Measurements from ENCODE around the gene SETD9.

The SETD9 gene, protein sequence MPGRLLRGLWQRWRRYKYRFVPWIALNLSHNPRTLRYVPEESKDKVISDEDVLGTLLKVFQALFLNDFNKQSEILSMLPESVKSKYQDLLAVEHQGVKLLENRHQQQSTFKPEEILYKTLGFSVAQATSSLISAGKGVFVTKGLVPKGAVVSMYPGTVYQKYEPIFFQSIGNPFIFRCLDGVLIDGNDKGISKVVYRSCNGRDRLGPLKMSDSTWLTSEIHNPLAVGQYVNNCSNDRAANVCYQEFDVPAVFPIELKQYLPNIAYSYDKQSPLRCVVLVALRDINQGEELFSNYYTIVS

DNA sequence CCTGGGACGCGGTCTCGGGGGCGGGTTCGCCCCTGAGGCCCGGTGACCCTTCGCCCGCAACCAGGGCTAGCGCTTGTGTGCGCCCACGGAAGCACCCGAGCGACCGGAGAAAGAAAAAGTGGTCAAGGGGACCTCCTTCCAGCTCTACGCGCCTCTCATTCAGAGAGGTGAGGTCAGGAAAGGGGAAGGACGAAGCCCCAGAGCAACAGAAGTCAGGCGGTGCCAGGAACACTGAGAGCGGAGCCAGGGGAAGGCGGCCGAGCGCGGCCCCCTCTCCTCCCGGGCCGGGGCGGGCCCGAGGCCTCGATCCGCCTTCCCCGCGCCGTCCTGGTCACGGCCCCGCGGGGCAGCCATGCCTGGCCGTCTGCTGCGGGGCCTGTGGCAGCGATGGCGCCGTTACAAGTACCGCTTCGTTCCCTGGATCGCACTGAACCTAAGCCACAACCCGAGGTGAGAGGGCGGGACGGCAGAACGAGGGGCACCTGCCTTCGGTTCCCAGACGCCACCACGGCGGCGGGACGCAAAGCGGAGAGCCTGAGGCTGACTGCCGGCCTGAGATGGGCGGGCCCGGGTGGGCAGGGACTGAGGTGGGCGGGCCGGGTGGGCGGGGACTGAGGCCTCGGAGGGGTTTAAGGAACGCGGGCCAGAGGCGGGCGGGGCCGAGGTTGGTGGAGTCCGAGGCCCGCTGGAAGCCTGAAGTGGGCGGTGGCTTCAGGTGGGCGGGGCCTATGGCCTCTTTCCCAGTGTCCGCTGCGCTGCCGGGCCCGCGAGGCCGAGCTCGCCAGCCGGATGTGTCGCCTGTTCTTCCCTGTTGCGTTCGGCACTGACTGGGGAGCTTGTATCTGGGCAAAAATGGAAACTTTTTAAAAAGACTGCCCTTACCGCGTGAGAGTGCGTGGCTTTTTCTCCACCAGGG, at the start of gene SETD9:
Gene SETD9 (plus strand): TSS at position 303 of the 916 bp plus-strand sequence. CDS start 50 bp downstream, at position 353.
- DNase-seq: peak; percentile 99

DNA sequence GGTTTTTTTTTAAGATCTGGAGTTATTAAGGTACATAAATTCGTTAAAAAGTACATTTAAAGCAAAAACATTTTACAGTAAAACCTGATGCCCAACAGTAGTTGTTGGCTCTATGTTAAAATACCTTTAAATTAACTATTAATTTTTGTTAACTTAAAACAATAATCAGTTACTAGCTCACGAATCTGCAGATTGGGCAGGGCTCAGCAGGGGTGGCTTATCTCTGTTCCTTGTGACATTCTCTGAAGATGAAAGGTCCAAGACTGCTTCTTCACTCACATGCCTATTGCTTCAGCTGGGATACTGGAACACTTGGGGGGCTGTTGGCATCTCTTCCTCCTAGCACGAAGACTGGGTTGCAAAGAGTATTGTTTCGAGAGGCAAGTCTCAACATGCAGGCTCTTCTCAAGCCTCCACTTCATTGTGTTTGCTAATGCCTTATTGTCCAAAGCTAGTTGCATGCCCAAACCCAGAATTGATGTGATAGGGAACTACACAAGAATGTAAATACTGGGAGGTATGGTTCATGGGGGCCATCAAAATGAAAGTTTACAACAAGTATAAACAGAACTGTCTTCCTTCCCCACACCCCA, 47.4 kb upstream of the SETD9 start:
- no peak for DNase-seq

DNA sequence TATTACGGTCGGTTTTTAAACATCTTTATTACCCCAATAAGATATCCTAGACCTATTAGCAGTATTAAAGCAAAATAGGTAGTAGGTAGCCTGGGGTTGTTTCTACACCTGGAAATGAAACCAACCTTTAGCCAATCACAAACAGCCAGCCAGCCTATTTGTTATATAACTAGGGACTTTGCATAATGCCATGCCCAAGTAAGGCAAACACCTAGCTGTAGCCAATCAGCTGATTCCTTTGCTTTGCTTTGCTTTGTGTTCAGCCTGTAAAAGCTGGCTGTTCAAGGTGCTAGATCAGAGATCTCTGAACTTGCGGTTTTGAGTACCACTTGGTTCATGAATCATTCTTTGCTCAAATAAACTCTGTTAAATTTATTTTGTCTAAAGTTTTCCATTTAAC, 46.5 kb upstream of the SETD9 start:
- no peak for DNase-seq

DNA sequence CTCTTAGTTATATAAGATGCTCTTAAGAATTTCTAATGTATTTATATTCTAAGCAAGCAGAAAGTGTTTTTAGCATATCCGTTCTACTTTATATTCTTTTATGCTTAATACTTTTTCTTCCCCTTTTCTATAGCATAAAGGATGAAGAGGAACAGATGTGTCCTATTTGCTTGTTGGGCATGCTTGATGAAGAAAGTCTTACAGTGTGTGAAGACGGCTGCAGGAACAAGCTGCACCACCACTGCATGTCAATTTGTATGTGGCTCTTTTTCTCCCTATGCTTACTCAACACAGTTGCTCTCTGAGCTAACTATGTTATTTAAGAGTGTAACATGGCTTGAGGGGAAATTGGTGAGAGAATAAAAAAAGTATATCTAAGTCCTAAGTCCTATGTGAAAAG, 37.6 kb upstream of the SETD9 start:
- no peak for DNase-seq

DNA sequence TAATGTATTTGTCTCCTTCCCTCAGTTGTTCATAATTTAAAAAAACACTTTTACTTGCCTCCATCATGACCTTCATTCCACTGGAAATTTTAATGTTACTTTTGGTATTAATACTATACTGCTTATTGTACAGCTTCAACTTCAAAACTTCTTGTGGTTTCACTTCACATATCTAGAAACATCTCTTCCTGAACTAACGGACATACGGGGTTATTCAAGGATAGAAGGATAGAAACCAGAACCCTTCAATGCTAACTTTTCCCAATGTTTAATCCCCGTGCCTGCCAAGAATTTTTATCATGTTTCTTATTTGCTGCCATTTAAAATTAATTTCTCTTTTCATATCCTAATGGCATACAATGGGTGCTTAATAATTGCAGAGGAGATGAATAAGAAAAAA, 36.3 kb upstream of the SETD9 start:
- no peak for DNase-seq

DNA sequence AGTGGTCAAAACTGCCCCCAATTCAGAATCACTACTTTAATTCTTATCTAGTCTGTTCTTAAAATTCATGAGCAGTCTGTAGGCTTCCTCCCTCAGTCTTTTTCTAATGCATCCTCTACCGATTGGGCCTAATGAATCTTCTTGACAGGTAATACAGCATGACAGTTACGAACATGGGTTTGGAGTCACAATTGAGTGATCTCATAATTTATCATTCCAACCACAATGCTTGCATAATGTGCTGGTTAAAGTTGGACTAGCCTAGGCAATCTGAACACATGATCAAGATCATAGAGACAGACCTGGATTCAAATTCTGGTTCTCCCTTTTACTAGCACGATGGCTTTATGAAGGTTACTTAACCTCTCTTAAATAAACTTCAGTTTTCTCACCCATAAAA, 33.1 kb upstream of the SETD9 start:
- no peak for DNase-seq

DNA sequence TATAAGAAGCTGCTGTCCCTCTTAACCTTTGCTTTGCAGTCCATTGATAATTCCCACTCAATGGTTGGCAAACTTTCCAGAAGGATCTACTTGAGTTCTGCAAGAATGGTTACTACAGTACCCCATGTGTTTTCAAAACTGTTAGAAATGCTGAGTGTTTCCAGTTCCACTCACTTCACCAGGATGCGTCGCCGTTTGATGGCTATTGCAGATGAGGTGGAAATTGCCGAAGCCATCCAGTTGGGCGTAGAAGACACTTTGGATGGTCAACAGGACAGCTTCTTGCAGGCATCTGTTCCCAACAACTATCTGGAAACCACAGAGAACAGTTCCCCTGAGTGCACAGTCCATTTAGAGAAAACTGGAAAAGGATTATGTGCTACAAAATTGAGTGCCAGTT, 27.8 kb upstream of the SETD9 start:
- DNase-seq: no peak

DNA sequence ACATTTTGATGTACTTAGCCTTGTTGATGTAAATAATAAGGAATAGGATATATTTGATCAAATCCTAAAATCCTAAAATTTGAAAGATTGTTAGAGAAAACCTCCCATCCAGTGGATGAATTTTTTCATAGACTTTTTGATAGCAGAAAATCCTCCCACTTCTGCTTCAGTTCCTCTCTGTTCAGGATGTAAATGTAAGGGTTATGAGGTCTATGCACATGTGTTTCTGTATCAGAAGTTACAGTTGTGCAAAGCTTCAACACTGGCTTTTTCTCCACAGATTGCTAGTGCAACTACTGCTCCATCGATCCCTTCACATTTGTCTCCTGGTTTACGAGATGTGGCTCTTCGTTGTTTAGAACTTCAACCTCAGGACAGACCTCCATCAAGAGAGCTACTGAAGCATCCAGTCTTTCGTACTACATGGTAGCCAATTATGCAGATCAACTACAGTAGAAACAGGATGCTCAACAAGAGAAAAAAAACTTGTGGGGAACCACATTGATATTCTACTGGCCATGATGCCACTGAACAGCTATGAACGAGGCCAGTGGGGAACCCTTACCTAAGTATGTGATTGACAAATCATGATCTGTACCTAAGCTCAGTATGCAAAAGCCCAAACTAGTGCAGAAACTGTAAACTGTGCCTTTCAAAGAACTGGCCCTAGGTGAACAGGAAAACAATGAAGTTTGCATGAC, 16.0 kb upstream of the SETD9 start:
- DNase-seq: no peak

DNA sequence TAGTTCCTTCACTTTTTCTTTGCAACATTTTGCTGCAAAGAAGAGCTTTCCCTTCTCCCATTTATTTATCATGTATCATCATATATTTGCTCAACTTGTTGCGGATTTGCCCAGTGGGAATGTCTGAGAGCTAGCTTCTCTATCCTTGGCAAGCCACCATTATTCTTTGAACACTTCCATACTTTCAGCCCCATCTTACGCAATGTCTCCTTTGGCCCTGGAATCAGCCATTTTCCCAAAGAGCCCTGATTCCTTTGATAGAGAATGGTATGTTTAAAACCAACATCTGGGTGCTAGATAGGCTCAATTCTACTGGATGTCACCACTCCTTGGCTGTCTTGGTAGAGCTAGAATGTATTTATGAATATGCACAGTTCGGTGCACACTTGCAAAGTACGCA, 12.6 kb upstream of the SETD9 start:
- DNase-seq: no peak

DNA sequence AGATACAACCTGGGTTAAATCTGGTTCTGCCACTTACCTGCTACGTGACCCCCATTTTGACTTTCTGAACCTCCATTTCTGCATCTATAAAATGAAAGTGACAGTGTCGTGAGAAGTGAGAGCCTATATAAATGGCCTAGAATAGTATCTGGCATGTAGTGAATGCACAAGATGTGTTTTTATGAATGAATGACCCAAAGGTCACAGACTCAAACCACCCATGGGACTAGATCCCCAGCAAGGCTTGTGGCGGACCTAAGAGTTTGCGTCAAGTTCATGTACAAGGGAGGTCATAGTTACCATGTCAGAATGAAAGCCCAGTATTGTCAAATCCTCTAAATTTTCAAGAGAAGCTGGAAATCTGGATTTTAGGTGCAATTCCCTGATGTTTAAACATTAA, 11.2 kb upstream of the SETD9 start:
- DNase-seq: no peak

DNA sequence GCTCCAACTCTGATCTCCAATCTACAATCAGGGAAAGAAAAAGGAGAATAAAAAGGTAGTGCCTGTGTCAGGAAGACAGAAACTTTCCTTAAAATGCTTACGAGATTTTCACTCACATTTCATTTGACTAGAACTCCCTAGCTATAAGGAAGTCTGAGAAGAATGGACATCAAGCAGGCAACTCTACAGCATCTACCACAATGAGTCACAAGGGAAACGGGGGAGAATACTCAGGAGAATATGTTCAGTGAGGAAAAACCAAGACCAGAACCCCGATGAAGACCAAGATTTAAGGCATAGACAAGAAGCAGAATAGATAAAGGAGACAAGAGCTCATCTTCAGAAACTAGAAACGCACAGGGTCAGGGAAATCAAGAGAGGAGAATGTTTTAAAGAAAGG, 9.0 kb upstream of the SETD9 start:
- DNase-seq: no peak

DNA sequence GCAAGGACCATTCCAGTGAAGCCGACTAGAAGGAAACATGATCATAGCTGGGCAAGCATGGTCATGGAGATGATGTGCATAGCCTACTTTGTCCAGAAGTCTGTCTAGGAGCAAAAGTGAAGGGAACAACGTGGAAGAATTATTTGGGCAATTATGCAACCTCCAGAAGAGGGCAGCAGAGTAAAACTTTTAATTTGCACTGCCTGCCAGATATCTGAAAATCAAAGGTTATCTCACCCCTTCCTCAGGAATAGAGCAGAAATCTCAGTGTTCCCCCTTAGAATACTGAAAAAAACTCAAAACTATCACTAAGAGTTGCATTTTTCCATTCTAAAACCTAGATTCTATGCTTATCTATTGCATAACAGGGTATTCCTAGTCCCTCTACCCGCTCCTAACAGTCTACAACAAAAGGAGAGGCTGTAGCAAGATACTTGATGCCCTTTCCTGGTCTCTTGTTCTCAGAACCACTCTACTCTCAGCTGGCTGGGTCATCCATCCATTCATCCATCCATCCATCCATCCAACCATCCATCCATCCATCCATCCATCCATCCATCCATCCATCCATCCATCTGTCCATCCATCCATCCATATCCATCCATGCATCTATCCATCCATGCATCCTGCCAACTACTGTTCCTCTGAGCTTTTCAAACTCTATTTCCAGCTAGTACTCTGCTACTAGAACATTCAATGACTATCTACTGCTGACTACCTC, 8.4 kb upstream of the SETD9 start:
- peak; percentile 53 for DNase-seq

DNA sequence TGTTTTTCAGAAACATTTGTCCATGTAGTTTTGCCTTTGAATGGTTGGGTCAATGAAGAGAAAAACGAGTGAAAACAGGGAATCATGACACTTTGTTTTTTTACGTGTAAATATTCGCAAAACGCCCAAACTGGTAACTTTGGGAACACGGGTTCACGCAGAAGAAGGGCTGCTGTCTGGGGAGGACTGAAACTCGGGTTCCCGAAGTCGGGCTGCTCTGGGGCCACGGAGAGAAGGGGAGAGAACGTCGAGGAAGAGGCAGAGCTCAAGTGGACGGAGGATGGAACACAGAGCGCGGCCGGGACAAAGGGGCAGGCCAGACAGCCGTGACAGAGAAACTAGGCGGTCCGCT, 478 bp upstream of the SETD9 start:
- no peak for DNase-seq

DNA sequence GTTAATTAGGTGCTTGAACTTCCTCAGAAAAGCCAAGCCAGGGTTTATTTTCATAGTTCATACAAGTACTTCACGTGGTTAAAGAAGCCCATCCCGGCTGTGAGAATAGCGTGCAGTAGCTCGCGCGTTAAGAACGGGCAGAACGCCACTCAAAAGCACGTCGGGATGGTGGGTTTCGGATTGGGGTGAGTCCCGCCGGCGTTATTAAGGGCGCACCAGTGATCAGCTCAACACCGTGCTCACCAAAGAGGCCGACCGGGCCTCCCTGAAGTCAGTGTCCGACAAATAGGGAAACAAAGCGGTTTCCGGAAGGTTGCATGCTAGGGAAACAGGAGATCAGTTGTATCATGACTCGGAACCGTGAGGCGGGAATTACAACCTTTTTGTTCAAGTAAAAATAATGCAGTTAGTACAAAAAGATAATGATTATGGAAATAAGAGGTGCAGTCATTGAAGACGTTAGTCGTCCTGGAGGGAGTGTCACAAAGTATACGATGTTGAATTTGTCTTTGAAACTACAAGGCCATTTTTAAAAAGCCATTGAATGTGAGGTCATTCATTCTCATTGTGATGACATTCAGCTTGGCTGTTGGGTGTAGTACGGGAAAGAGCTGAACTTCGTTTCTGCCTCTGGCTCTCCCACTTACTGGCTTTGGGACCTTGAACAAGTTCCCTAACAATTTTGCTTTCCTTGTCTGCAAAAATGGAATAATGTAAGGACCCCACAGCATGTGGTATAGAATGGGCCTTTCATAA, 992 bp downstream of the SETD9 start:
- DNase-seq: no peak

DNA sequence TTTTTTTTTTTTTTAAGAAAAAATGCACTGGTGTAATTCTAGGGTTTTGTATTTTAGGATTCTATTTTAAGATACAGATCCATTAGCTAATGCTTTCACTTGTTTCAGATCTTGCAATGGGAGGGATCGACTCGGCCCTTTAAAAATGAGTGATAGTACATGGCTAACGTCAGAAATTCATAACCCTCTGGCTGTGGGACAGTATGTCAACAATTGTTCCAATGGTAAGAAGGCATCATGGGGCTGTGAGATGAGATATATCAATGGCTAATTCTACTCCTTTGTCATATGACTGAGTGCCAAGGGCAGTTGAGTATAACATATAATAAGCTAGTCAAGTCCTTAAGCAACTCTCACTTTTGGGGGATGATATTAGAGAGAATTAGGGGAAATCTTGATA, 4.4 kb downstream of the SETD9 start:
- no peak for DNase-seq

DNA sequence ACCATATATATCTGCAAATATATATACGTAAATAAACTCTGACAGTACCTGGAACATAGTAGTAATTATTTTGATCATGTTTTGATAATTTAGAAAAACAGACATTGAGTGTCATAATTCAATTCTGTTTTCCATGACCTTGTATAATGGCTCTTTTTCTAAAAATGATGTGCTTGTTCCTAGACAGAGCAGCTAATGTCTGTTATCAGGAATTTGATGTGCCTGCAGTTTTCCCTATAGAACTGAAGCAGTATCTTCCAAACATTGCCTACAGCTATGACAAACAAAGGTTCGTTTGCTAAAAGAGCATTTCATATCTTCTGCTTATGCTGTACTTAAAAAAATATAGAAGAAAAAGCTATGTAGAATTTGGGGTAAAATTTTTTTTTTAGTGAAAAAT, 5.3 kb downstream of the SETD9 start:
- no peak for DNase-seq

DNA sequence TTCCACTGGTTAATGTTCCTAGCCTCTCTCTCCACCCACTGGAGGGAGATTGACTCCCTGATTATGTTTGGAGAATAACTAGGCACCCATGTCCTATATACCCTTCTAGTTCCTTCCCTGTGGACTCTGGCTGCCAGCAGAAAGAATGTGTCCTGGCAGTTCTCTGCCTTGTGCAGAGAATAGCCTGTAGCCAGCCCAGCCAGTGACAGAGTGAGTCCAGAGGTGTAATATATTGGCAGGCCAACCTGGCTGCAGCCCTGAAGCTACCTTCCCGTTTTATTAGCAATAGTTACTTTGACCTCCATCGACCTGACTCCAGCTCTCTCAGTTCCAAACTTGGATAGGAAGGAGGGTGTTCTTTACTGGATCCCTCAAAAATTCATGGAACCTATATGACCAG, 8.1 kb downstream of the SETD9 start:
- no peak for DNase-seq

DNA sequence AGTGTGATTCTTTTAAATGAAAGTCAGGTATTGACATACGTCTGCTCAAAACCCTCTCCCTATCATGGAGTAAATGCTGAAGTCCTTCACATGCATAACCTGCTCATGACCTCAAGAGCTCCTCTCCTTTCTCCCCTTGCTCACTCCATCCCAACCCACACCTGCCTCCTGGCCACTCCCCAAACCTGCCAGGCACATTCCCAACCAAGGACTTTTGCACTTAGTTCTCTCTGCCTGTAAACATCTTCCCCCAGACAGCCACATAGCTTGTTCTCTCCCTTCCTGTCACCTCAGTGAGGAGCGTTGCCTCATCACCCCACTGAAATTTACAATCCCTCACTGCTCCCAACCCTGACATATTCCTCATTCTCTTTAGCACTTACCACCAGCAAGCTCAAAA, 8.7 kb downstream of the SETD9 start:
- DNase-seq: peak; percentile 67

DNA sequence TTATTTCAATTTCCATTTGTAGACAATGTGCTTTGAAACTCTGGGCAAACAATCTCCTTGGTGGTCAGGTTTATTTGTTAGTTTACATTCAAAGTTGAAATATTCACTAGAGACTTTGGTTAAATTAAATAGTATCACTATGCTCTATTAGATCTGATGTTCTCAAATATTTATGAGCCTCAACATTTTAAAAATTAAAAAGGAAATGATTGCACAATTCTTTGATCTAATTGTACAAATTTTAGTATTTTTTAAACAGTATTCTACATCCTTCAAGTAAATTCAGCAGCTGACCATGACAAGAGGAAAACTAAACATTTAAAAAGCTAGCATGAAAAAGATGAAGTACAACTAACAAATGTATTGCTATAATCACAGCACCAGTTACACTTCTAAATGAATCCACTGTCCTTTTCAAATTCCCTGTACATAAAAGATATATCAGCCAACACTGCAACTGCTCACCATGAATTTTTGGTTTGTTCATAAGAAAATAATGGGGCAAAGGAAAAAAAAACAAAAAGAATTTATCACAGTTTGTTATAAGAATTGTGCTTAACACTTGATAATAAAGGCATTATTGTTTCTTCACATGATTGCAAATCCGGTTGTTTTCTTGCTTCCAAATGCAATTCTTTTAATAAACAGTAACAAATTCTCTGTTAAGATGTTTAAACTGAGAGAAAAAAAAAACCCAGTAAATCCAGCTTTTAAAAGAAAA, 10.7 kb downstream of the SETD9 start:
- no peak for DNase-seq

DNA sequence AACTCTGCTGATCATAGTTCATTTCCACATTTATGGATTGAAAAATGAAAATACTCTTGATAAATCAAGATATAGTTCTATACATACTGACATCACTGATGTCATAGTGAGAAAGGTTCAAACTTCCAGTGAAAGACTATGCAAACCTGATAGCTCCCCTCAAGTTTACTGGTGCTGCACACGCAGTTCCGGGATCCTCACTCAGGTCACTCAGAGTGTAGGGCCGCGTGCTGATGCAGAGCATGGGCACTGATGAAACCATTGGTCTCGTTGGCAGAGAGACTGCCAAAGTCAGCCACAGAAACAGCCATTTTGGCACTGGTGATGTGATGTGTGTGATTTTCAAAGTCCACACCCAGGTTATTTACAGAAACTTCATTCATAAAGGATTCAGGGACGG, 13.5 kb downstream of the SETD9 start:
- no peak for DNase-seq

DNA sequence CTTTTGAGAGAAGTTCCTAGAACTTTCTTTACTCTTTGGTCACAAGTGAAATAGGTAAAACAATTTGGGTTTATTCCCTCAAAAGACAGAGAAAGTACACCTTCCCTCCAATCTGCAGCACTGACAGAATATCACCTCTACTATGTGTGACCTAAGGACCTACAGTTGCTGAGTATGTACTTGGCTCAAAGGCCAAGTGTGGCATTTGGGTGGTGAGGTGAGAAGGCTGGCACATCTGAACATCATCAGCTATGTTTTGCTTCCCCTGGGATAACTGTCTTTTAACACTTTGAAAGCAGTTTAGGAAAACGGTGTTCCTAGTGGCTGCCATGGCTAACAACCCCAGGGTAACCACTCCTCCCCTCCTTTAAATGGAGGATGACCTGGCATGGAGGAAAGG, 24.9 kb downstream of the SETD9 start:
- no peak for DNase-seq

Measured in islet precursor cell (in vitro differentiated cells).